GF-D8 (cell line): ENCODE data around the gene SLX9.
"Not testable (repeated sequence)": the region's sequence is repeated elsewhere in the genome, so short reads cannot be mapped to it uniquely, and the experiment has no call there.

ENCODE experiments used
- DNase-seq: peaks from one replicate; lab custom pipeline; 2025; lab: John Stamatoyannopoulos, UW

The SLX9 gene

DNA sequence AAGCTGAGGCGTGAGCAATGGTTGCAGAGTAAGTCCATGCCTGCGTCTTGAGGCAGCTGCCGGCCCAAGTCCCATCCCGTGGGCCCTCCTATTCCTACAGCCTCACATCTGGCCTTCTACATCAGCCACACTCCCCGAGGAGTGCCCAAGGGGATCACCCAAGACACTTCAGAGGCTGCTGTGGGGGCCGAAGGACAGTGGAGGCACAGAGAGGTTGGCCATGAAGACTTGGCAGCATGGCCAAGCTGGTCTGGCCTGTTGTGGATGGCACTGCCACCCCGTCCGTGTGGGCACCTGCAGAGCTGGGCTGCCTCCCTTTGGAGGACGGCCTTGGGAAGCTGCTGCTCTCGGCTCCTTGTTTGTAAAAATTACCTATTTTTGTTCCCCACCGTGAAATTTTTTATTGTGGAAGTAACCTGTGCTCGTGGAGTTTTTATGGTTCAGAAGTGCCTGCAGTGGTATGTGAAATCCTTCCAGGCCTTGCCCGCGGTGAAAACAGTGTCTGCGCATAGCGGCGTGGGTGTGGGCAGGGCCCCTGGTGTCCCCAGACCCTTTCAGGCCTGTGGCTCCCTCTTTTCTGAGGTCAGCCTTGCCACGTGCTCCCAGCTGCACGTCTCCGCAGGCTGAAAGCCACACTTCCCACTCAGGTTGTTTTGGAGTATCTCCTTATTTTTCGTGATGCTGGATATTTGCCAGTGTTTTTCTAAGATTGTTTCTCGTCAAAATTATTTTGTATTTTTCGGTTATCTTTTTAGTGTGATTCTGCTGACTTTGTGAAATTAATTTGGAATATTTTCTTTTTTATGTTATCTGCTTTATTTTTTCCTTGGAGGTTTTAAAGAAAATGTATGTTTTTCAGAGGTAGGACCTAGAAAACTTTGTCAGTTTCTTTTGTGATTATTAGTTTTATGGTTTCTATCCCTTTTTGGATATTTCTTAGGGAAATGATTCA is 20.6 kb downstream of the SLX9 start:
- DNase-seq, result no peak

DNA sequence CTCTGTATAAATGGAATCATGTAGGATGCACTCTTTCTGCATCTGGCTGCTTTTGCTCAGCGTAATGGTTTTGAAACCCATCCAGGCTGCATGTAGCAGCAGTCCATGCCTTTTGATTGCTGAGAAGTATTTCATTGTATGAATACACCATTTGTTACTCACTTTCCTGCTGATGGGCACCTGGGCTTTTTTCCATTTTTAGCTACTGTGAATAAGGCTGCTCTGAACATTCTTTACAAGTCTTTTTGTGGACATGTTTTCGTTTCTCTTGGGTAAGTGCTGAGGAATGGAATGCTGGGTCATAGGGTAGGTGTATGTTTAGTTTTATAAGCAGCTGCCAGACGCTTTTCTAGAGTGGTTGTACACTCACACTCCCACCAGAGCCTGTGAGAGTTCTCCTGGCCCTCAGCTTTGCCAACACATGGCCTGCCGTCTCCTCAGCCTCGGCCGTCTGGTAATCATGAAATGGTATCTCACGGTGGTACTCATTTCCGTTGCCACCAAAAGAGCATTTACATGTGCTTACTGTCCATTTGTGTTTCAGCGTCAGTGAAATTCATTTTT is 22.7 kb downstream of the SLX9 start:
- DNase-seq, result no peak

DNA sequence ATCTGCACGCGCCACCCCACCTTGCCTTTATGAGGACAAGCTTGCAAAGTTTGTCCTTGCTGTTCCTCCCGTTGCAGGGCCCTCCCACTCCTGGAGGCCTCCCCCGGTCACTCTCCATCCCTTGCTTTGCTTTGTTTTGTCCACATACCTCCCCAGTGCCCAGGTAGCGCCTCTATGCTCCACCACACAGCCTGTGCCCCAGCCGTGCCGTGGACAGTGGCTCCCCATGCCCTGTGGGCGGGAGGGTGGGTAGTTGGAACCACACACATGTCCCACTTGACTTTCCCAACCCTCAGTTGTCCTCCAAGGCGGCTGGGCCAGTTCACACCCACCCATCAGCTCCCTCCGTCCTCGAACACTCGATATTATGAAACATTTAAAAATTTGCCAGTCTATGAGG is 24.6 kb downstream of the SLX9 start:
- no peak for DNase-seq

DNA sequence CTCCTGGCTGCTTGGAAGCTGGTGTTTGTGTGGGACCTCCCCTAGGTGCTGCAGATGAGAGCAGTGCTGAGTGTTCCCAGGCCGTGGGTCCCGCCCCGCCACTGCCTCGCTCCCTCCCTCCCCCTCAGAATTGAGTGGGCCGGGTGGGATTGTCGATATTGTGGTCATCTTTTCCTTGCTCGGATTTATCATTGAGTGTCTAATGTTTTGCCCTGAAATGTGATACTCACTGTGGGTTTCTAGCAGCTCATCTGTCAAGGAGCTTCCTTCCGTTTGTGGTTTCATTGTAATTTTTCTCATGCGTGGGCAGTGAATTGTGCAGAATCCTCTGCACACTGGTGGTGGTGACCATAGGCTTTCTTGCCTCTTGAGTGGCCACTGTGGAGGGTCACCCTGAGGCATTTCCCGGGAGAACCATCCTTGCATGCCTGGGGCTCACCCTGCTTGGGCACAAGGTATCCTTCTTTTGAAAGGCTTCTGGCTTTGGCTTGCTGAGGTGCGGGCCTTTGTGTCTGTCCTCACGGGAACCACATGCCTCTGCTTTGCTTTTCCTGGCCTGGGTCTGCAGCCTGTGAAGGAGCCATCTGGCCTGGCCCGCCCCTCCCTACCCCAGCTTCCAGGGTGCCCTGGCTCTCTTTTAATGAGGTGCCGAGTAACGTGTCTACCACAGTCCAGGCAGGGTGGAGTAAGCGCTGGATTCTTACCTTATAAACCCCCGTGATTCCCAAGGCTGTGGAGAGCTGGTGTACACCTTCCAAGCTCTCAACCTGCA is 25.6 kb downstream of the SLX9 start:
- peak; percentile 55 for DNase-seq

DNA sequence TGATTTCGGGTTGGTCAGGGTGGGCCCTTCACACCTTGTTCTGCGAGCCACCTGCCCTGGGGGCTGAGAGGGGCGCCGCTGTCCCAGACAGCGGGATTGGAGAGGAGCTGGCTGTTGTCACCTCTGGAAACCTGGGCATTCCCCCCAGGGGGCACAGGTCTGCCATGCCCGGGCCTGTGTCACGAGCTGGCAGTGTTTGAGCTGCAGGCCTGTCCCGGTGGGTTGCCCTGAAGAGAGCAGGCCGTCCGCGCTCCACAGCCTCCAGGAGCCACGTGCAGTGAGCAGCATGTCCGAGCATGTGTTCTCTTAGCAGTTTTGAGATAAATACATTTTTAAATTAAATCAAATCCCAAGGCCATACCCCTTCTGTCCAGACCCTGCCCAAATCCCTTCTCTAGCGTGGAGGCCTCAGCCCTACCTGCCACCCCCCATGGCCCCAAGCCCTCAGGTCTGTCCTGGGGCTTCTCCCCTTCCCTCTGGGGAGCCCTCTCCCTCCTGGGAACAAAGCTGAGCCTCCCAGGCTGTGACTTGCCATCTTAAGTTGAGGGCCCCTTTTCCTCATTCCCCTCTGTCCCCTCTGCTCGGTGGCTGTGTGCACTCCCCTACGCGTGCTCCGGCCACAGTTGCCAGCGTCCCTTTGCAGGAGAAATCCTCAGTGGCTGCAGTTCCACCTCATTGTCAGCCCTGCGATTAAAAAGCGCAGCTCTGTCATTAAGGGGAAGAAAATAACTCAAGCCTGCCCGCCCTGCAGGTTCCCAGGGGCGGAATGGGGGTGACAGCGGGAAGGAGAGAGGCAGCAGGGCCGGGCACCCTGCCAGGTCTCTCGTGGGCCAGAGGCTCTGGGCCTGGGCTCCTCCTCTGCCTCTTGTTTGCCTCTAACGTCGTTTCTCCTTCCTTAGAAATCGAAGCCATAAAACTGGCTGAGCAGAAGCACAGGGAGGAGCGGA is 26.6 kb downstream of the SLX9 start:
- DNase-seq, result no peak

DNA sequence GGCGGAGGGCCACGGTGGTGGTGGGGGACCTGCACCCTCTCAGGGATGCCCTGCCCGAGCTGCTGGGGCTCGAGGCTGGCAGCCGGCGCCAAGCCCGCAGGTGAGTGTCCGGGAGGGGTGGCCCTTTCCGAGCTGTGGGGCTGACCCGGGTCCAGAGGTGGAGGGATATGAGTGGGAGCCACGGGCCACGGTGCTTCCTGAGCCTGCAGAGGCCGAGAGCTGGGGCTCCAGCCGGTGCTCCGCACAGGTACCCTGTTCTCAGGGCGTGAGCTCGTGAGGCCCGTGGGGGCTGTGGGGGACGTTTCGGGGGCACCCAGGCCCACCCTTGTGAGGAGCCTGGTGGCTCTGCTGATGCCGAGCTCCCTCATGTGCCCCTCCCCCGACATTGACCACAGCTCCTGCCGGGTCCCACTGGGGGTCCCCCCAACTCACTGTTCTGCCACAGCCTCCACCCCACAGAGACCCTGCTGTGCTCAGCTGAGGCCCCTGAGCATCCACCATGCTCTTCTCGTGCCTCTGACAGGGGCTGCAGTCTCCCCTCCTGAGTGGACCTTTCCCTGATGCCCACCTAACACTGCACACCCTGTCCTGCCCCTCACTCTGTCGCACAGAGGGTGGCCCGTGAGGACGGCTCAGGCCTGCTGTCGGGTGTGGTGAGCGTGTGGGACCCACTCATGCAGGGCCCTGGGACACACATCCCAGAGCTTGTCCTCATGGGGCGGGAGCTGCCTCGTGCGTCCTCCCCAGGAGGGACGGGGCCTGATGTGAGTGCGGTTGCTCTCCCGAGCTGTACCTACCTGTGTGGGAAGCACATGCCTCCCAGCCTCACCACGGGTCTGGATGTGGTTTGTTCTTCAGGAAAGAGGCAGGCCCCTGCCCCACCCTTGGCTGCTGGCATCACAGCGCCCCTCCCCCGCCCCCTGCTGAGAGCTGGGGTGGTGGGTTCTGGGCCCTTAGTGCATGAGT is 27.5 kb downstream of the SLX9 start:
- DNase-seq, result no peak

DNA sequence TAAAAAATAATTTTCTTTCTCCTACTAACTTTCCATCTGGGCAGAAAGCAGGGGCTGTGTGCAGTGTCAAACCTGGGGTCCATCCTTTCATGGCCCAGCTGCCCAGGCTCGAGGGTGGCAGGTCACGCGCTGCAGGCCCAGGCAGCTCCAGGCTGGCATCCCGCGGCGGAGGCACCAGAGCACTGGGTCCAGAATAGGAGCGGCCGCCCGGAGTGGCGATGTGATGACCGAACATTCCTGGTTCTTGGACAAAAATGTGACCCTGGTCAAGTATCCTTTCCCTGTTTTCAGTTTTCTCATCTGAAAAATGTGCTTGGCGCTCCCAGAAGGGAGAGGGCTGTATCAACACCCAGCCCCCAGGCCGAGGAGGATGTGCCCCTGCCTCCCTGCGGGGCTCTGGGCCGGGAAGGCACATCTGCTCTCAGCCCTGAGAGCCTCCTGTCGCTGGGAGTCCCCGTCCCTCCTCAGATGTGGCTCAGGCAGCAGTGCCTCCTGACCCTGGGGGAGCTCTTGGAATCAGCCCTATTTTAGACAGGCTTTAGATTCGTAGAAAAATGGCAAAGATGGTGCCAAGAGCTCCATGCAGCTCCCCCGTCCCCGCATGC is 29.3 kb downstream of the SLX9 start:
- no peak for DNase-seq

DNA sequence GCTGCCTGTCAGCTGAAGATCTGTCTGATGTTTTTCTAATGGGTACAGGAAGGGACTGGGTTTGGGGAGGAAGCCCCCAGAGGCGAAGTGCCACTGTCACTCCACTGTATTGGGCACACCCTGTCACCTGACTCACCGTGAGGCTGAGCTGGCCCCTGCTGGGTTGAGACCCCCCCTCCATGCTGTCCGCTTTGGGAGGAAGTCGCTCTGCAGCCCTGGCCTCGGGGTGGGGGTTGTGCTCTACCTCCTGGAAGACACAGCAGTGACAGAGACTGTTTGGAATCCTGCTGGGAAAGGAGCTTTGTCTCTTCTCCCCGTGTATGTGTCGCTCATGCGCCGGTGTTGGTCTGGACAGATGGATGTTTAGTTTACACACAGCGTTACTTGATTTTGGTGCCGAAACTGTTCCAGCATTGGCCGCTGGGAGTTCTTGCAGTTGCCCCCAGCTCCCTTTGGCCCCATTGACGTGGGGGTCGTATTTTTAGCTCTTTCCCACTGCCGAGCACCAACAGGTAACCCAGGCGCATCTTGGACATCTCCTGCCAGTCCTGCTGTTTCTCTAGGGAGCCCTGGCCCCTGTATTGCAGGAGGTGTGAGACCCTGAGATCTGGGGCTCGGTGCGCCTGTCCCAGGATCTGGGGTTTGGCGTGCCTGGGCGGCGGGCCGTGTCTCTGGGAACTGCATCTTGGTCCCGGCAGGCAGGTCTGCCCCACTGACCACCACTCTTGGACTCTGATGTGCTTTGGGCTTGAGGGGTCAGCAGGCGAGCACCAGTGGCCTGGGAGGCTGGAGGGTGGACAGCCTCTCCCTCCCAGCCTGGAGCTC is 30.3 kb downstream of the SLX9 start:
- no peak for DNase-seq

DNA sequence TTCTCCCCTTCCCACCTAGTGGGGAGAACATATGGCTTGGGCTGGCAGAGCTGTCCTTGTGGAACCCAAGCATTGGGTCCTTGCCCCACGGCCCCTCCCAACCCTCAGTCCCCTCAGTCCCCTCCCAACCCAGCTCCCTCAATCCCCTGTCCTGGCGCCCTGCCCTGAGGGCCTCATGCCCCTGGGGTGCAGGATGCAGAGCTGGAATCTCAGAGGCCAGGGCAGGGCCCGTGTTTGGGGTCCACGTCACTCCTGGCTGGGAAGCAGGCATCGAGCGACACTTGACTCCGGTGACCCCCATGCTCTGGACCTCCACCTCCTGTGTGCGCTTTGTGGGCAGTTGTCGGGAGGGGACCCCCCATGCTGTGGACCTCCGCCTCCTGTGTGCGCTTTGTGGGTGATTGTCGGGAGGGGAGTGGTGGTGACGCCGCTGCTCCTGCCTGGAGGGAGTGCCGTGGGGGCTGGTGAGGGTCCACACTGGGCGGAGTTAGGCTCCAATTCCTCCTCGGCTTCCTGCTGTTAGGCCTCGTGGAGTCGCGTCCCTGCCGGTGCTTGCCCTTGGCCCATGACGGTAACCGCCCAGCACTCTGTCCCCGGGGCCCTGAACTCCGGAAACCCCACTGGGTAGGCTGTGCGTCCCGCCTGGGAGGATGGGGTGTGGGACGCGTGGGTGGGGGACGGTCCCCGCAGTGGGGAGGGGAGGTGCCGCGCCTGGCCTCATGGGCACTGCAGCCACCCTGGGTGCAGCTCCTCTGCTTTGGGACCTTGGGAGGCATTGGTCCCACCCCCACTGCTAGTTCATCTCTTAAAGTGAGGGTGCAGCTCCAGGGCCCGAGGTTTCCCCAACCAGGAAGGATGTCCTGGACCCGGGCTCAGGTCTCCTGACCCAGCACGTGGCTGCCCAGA is 31.2 kb downstream of the SLX9 start:
- no peak for DNase-seq

DNA sequence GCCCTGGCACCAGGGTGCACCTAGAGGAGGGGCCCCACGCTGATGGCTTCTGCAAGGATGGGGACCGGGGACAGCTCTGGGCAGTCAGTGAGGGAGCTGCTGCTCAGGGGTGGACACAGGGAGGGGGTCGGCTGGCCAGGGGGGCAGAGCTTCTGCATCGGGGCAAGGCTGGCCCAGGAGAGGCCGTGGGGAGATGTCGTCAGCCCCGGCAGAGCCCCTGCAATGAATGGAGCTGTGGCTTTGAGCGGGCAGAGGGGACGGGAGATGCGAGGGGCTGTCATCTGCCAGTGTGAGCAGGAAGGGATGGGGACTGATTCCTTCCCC is 31.8 kb downstream of the SLX9 start:
- DNase-seq, result no peak

DNA sequence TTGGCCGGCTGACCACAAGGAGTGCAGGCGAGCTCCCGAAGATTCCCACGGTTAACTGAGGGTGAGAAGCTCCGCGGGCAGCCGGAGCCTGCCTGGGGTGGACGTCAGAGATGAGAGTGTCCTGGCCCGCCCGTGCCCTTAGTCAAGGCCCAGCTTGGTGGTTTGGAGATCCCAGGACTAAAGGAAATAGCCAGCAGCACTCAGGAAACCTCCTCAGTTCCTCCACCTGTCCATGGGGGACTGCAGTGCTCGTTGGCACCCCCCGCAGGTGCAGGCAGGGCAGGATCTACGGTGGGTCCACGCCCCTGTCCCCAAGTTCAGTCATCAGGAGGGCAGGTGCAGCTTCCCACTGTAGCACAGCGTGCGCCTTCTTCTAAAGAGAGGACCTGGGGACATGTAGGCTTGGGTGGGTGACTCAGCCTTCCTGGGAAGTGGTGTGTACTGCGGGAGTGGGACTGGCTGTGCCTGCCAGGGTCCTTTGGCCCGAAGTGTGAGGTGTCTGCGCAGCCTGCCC is 32.5 kb downstream of the SLX9 start:
- no peak for DNase-seq

DNA sequence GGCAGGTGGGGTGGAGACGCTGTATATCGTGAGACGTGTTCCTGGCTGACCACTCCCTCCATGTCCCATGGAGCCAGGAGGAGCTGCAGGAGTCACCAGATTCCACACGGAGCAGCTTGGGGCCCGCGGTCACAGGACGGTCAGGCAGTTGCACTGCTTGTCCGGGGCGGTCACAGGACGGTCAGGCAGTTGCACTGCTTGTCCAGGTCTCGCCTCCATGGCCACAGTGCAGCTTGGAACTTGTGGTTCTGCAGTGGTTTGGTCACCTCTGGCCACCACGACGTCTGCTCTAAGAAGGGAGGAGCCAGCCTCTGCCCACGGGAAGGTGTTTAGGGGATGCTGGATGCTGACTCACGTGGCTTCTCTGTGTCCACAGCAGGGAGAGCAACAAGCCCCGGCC is 33.0 kb downstream of the SLX9 start:
- no peak for DNase-seq

DNA sequence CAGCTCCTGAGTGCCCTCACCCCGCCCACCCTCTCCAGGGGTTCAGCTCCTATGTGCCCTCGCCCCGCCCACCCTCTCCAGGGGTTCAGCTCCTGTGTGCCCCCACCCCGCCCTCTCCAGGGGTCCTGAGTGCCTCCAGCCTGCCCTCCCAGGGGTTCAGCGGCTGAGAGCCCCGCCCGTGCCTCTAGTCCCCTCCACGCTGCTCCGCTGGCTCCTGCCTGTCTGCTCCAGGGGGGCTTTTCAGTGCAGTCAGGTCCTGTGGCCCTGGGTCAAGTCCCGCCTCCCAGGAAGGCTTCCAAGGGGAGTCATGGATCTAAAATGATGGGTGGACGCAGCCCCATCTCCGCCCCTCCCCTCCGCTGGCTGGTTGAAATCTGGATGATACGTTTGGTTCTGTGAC is 33.8 kb downstream of the SLX9 start:
- no peak for DNase-seq

DNA sequence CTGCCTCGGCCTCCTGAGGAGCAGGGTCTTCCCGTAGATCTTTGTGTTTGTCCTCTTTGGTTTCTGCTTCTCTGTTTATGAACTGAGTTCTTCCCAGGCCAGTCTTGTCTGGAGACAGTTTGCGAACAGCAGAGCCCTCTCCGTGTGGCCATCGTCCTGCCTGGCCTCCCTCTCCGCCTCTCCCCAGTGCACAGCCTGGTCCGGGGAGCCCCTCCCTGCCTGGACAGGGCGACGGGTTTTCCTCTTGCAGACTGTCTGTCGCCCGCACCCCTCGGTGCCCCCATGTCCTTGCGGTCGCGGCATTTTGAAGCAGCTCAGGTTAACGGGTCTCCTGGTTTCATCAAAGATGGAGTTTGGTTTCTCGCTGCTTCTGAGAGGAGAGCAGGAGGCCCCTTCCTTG is 34.8 kb downstream of the SLX9 start:
- no peak for DNase-seq

DNA sequence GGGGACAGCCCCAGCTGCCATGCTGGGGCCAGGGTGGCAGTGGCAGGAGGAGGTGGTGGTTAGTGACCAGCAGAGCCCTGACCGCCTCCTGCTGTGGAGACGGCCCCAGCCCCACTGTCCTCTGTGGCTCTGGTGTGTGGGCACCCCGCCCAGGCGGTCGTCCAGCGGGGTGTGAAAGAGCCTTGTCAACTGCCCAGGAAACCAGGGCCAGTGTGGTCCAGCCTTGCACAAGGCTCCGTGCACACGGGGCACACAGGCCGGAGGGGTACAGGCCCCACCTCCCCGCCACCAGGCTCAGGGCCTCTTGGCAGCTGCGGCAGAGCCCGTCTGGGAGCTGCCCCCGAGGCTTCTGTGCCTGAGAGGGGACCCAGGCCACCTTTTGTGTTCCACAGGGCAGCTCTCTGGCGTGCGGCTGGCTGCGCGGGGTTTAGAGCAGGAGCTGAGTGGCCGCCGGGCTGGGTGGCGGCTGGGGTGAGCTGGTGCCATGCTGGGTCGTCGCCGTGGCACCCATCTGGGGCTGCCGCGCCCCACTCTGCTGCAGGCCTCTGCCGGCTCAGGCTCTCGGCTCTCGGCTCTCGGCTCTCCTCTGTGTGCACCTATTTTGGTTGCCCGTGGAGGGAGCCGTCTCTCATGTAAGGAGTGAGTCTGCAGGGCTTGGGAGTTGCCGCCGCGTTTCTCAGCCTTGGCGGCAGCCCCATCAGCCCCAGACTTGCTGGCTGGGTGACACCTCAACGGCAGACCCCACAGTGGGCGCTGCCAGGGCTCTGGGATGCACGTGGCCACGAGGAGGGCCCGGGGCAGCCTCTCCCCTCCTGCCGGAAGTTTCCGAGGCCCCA is 36.1 kb downstream of the SLX9 start:
- no peak for DNase-seq

DNA sequence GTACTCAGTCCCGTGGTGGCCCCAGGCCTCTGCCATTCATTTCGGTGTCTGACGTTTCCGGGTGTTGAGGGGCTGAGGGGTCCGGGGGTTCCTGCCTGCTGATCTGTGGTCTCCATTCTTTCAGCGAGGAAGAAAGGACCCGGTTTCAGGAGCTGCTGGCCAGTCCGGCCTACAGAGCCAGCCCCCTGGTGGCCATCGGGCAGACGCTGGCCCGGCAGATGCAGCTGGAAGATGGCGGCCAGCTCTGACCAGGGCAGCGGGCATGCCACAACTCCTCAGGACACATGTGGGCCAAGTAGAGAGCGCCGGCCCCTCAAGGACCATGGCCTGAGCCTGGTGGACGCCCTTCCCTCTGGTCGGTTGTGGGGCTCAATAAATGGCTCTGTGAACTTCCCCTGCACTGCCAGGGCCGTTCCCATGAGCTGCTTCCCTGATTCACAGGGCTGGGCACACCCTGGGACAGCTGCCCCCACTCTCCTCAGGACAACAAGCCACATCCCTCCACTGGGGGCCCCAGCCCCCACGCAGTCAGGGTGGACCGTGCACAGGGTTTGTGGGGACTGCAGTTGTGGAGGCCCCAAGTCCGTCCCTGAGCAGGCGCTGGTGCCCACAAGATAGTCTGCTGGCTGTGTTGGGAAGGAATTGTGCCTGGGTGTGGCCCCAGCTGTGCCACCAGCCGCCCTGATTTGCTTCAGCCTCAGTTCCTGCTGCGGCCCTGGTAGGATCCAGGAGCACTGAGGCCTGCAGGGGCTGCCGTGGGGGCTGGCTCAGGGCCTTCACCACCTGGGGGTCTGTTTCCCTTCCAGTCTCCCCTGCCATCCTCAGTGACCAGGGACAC is 36.9 kb downstream of the SLX9 start:
- not testable (repeated sequence) for DNase-seq
